B cell (primary cell): ENCODE measurements around the gene PPP6R3.

Experiments used
- CTCF ChIP-seq: fragments of 200-600 bp; IDR thresholded peaks from one replicate; pipeline ENCODE4 v1.8.0; 2022; ENCODE audit warnings: antibody characterized with exemption, mild to moderate bottlenecking
- EZH2 ChIP-seq: IDR thresholded peaks from 2 replicates; pipeline ENCODE4 v1.6.1; 2012; ENCODE audit warnings: borderline replicate concordance, low read depth, mild to moderate bottlenecking, moderate library complexity, low read length; ENCODE audit not compliant: insufficient read depth, poor library complexity, severe bottlenecking

DNA sequence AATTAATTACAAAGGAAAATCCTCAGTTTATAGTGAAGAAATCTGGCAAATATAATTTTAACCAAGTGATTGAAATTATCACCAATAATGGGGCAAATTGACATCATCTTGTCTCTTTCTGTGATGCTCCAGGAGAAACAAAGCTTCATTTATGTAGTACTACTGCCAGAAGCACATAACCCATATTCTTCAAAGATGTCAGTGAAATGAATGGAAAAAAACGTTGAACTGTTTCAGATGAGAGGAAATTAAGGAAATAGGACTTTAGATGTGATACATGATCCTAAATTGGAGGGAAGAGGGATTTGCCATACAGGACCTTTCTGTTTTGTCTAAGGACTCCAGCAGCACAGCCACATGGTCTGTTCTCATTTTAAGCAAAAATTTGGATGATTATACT lies 57.6 kb downstream of the PPP6R3 start:
- TF ChIP-seq CTCF (no peak), EZH2 (no peak)
